ENCODE measurements around the gene SERINC5. TPM values are rescaled to one million over a fixed set of nuclear protein-coding genes. Genes with fewer than 3 reads are reported as not detected.
"Not testable (repeated sequence)": the region's sequence is repeated elsewhere in the genome, so short reads cannot be mapped to it uniquely, and the experiment has no call there.

The SERINC5 gene
- total RNA-seq, 1 donor from 2014 or later: 40.7 TPM

DNA sequence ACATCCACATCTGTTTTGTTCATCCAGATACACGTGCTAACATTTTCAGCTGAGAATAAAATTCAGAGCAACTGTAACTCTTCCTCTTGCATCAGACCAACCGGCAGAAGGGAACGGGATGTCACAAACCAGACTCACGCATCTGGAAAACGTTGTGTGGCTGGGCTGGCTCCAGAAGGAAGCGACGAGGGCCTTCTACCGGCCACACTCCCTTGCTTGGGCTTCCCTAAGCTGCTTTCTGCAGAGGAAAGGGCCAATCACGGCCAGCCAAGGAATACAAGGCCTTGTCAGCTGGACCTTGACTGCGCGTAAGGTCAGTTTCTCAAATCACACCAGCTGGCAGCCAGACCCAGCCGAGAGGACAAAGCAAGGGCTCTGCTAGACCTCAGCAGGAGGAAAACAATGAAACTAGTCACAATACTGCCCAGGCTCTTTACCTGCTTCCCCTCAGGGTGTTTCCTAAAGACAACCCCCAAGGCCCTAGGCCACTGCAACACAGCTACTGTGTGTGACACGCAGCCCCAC is 114.6 kb downstream of the SERINC5 start:
- DNase-seq (ENCODE audit: low spot score): no peak

DNA sequence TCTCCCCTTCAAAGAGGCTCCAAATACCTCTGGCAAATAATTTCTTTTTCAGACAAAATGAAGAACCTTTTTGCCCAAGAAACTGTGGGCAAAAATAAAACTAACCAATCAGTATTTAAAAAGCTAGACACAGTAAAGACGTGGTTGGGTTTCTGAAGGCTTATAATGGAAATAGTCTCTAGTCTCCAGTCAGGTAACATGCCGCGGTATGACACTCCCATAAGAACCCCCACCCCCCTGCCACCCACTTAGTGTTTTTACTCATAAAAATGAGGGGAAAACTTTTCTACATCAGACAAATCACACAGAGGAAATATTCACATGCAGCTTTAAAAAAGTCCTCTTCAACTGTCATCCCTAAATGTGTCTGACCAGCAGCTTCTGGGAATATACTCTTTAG is 115.4 kb downstream of the SERINC5 start:
- no peak for DNase-seq (ENCODE audit: low spot score)

DNA sequence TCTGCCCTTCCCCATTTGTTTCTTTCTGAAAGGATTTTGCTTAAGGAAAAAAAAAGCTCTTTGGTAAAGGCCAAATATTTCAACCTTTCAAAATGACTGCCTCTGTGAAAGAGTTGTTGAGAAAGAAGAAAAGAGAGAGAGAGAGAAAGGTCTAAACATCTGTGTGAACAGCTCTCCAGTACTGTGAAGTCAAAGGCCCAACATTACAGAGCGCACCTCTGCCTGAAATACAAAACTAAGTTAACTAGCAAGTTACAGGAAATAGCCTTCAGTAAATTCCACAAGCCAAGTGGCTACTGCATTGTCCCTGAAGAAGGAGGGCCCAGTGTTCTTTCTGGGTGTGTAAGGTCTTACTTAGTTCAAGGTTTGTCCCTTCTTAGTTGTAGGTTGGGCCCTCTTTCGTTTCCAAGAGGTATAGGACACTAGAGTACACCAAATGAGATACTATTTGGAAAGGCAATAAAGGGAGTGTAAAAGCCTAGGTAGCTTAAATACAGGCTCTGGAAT is 116.3 kb downstream of the SERINC5 start:
- no peak for DNase-seq (ENCODE audit: low spot score)

DNA sequence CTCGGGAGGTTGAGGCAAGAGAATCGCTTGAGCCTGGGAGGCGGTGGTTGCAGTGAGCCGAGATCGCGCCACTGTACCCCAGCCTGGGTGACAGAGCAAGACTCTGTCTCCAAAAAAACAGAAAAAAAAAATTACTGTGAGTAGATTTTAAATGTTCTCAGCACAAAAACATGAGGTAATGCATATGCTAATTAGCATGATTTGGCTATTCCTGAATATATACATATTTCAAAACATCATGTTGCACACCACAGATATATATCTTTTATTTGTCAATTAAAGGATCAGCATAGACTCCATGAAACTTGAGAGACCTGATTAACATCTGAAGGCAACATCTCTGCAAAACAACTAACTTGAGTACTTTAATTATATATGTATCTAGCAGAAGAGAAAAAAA is 117.4 kb downstream of the SERINC5 start:
- DNase-seq (ENCODE audit: low spot score): no peak

DNA sequence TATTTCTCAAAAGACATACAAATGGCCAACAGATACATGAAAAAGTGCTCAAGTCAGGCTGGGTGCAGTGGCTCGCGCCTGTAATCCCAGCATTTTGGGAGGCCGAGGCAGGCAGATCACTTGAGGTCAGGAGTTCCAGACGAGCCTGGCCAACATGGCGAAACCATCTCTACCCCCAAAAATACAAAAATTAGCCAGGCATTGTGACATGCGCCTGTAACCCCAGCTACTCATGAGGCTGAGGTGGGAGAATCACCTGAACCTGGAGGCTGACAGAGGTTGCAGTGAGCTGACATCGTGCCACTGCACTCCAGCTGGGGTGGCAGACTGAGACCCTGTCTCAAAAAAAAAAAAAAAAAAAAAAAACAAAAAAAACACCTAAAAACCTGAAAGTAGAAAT is 119.0 kb downstream of the SERINC5 start:
- not testable (repeated sequence) for DNase-seq (ENCODE audit: low spot score)

DNA sequence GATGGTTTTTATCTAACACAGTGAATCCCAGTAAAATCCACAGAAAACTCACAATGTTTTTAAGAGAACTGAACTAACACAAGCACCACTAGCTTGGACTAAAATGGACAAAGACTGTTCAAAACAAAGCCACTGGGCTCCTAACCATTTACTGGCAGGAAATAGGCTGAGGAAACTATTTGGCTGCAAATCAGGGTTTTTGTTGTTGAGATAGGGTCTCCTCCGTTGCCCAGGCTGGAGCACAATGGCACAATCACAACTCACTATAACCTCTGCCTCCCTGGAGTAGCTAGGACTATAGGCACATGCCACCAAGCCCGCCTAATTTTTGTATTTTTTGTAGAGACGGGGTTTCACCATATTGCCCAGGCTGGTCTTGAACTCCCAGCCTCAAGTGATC is 121.0 kb downstream of the SERINC5 start:
- no peak for DNase-seq (ENCODE audit: low spot score)

DNA sequence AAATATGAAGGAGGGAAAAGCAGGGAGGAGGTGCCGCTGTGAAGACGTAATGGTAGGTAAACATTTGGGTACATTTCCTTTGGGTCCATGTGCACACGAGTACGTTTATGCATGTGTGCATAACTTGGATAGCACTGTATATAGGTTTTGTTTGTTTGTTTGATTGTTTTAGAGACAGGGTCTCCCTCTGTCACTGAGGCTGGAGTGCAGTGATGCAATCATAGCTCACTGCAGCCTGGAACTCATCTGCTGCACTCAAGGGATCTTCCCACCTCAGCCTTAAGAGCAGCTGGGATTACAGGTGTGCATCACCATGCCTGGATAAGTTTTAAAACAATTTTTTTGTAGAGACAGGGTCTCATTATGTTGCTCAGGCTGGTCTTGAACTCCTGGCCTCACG is 126.7 kb downstream of the SERINC5 start:
- no peak for DNase-seq (ENCODE audit: low spot score)

DNA sequence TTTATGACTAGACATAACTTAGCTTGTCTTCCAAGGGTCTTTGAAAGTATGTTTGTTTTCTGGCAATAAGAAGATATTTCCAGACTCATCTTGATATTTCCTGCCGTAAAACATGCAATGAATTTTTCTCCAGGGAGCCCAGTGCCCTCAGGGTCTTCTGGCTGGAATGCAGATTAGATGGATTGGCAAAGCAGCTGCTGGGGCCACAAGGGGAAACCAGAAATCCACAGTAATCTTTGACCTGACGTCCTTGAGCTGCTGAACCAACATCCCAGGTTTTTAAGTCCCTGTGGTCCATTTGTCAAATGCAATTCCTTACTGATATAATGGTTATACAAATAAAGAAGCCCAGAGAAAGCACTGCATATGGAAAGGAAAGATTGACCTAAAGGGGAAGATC is 127.7 kb downstream of the SERINC5 start:
- no peak for DNase-seq (ENCODE audit: low spot score)

DNA sequence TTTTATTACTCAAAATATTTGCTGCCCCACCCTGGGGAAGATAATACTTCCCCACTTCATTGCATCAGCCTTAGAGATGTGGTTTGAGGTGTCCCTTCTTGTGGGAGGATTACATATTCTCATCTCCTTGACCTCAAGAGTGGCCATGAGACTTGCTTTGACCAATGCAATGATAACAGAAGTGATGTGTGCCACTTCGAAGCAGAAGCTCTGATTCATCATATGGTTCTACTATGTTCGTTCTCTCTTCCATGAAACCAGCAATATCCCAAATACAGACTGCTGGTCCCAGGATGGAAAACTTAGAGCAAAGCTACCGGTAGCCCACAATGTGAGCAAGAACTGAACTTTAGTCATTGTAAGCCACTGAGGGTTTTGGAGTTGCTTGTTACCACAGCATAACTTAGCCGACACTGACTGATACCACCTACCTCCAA is 128.7 kb downstream of the SERINC5 start:
- DNase-seq (ENCODE audit: low spot score): no peak

DNA sequence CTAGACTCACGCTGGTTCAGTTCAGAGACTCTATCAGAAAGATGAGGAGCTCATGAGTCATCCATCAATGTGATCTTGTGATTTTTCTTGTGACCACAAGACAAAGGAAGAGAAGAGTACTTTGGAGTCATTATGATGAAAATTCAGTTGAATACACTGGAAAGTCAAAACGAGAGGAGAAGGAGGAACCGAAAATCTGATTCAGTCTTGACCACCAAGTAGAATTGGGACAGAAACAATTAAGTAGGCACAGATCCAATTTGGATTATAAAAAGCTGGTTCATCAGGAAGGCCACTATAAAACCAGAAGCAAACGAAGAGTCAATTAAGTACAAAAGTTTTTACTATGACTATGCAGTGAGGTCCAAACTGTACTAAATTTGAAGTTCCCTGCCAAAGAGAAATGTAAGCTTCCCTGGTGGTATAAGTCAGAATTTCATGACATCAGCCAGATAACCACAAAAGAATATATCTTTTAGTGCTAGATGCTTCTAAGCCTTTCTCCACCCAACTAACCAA is 129.8 kb downstream of the SERINC5 start:
- no peak for DNase-seq (ENCODE audit: low spot score)

DNA sequence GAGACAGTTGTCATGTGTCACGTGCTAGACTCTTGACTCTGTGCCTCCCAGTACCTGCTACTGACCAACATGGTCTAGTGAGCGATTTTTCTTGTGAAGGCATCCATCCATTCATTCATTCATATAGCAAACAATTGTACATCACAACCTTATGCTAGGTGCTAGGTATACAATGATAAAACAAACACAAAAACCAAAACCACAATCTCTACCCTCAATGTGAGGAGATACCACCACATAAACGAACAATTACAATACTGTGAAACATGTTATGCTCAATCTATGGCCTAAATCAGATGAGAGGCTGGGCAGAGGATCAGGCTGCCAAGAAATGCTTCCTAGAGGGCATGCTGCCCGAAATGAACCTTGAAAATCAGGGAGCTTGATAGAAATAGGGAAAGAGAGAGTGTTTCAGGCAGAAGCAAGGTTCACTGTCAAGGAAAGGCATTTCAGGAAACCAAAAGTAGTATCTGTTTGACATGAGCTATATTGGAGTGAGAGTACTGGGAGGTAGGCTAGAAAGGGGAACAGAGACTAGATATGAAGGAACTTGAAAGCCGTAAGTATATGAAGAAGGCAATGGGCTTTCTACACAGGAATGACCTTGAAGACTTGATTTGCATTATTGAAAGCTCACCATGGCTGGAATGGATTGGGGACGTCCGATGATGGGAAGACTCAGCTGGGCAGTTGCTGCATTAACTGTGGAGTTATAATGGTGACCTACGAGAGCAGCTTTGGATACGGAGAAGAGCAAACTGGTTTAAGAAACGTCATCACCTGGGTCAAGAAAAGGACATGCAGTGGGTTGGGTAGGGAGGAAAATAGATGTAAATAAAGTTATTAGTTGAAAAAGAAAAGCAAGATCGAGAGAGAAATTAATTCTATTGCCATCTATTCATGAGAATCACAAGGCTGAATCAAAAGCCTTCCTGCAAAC is 130.6 kb downstream of the SERINC5 start:
- DNase-seq (ENCODE audit: low spot score): no peak

DNA sequence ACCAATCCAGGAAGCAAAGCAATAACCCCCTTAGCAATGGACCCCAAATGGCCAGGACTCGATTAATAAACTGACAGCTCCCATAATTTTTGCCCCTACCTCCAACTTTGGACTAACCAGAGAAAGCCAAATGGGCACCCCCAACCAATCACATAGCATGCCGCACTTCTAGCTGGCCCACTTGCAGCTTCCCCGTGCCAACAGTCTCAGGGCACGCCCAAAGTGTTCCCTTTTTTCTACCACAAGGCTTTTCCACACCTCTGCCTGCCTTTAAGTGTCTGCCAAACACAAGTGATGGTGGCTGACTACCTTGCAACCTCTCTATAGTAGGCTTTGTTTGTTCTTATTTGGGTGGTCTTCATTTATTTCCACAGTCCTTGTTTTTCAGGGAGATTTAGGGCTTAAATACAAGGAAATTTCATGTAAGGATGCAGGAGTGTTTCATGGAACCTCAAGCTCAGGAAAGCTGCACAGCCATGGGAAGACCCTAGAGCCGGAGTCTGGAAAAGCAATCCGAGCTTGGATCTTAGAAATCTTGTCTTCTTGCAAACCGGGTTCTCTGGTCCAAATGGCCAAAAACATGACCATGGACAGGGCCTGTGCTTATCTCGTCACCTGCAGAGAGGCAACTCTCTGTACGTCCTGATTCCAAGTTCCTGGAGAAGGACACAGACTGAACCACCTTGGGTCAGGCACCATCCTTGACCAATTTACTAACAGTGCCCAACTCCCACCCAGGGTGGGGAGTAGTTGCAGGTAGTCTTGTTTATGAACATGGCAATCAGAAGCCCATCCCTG is 131.5 kb downstream of the SERINC5 start:
- DNase-seq (ENCODE audit: low spot score): no peak

DNA sequence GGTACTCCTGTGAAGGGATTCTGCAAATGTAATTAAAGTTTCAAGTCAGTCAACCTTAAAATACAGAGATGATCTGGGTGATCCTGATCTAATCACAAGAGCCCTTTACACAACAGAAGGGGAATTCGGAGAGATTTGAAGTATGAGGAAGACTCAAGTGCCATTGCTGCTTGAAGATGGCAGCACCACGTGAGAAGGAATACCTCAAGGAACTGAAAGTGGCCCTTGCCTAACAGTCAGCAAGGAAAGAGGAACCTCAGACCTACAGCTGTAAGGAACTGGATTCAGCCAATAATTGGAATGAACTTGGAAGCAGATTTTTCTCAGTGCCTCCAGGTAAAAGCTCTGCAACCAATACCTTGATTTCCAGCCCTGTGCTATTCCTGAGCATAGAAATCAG is 133.3 kb downstream of the SERINC5 start:
- no peak for DNase-seq (ENCODE audit: low spot score)

DNA sequence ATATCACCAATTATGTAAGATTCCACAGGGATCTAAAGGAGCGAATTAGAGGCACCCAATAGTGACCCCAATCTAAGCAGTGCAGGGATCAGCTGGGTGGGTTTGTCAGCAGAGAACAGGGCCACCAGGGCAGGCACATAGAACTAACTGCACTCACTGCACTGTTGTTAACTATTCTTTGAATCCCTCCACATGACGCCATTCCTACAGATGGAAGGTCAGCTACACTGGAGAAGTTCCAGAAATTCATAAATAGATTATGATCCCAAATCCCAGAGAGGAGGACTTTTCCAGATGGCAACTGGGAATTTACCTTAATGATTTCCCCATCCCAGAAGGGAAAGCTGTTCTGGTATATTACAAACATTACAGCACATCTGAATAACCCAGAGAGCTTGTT is 136.5 kb downstream of the SERINC5 start:
- DNase-seq (ENCODE audit: low spot score): no peak

DNA sequence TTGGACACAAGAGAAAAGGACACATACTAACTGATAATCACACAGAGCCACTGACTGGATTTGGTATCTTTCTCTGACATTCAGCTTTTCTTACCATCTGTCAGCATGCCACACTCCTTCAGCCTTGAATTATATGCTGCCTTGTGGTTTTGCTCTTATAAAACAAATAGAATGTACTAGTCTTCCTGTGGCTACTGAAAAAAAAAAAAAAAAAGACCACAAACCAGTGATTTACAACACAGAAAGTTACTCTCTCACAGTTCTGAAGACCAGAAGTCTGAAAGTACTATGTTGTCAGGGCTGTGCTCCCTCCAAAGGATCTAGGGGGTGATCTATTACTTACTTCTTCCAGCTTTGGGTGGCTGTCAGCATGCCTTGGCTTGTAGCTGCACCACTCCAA is 138.4 kb downstream of the SERINC5 start:
- no peak for DNase-seq (ENCODE audit: low spot score)

DNA sequence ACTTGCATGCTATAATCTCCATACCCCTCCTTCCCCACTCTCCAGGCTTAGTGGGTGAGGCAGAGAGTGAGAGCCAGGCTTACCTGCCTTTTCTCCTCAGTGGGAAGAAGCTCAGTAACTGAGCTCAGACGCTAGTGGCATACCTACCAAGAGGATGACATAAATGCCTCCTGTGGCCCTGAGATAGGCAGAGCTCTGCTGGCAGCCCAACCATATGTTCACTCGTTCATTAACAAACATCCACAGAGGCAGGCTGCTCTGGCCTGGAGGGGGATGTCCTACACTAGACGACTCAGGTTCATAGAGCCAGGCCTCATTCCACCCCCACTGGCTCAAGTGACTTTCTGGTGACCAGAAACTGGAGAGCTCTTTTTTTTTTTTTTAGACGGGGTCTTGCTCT is 139.4 kb downstream of the SERINC5 start:
- DNase-seq (ENCODE audit: low spot score): no peak

DNA sequence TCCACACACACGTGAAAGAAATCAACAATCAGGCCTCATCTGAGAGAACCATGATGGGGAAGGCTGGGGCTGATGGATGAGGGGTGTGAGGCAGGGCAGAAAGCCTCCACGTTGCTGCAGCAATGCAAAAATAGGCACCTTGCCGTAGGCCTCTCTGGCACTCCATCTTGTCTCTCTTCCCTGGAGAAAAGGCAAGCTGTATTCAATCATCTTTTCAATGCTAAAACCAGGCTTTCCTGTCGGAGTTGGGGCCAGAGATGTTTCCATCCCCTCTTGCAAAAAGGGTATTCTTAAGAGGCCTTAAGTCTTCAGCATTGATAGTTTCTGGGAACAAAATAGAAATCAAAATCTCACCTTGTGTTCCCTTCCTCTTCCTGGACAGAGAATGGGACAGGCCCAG is 139.8 kb downstream of the SERINC5 start:
- DNase-seq (ENCODE audit: low spot score): no peak

DNA sequence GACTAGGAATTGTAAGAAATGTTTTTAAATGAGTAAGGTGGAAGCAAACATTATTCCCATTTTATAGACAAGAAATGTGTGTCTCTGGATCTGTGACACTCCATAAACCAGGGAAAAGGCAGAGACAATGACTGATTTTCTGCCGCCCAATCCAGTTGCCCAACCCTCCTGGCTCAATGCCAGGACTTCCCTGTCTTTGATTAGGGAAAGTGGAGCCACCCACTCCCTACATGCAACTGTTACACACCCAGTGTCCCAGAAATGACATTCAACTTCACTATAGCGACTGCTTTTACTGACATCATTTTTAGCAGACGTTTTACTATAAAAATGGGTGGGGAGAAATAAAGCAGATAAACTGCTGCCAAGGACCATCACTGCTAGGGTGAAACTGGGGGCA is 141.0 kb downstream of the SERINC5 start:
- no peak for DNase-seq (ENCODE audit: low spot score)

DNA sequence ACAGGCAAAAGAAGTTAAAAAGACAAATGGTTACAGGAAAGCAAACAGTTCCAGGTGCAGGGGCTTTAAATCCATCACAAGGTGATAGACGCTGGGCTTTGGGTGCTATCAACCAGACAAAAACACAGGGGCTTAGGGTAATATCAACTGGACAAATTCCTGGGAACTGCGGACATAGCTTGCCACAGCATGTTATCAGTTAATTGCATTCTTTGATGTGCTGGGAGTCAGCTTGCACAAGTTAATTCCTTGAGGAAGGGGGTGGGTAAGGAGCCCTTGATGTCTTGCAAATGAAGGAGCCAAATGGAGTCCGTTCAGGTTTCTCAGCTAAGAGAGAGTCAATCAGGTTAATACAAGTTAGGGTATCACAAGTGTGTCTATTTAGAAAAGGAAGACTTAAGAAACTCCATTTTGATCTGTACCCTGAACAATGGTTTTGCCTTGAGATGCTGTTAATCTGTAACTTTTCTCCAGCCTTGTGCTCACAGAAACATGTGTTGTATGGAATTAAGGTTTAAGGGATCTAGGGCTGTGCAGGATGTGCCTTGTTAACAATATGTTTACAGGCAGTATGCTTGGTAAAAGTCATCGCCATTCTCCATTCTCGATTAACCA is 144.4 kb downstream of the SERINC5 start:
- not testable (repeated sequence) for DNase-seq (ENCODE audit: low spot score)

DNA sequence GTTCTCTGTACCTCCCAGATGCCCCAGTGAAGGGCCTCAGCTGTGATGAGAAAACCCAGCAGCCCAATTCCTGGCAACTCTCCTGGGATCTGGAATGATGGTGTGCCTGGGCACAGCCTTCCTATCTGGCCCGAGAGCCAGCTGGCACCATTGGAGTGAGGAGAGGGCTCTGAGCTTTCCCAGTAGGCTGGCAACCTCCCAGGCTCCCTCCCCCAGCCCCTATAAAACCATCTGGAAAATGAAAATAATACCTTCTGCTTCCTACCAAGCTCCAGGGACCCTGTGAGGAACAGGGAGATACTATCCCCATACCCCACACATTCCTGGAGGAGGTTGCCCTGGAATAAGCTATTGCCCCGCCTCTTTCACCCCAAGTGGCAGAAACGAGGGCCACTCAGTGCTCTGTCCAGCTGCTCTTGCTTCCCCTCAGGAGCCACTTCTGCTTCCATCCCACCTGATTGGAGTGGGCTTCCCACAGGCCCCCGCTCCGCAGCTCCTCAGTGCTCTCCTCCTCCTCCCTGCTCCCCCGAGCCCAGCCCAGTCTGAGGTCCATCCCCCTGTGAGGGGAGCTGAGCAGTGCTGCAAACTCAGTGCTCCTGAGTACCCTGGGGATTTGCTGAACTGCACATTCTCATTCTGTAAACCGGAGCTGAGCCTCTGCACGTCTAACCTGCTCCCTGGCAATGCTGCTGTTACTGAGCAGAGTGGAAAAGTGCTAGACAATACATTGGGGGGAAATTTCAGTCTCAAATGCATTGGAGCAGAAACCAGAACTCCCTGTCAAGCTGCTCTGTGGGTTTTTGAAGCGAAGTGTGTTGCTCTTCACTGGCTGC is 146.0 kb downstream of the SERINC5 start:
- DNase-seq (ENCODE audit: low spot score): no peak

Data from mesenteric fat pad (tissue), 1 donor.